Upper lobe of left lung (tissue), 6 donors: ENCODE measurements around the gene HMBS. TPM values are rescaled to one million over a fixed set of nuclear protein-coding genes. Genes with fewer than 3 reads are reported as not detected.

Experiments
- ATAC-seq, 2 donors: fragments of 200-7000 bp; cut with Tn5 transposase; one replicate each; pipeline ENCODE4 v1.9.1; 2022; ENCODE audit warnings: mild to moderate bottlenecking in 2 of 2, moderate library complexity in 2 of 2; ENCODE audit not compliant: low FRiP score in 2 of 2
- DNase-seq, 2 donors: peaks; one replicate each; pipeline ENCODE4 v3.0.0-alpha.2; 2019 to 2020
- H3K27ac ChIP-seq, 4 donors: fragments of 200-600 bp; sonication (generic); one replicate each; pipeline ENCODE4 v1.5.1; 2016 to 2019
- H3K27me3 ChIP-seq, 4 donors: fragments of 200-600 bp; sonication (generic); one replicate each; pipeline ENCODE4 v1.5.1; 2017 to 2019
- H3K36me3 ChIP-seq, 4 donors: fragments of 200-600 bp; sonication (generic); one replicate each; pipeline ENCODE4 v1.5.1; 2016 to 2019
- H3K4me1 ChIP-seq, 4 donors: fragments of 200-600 bp; sonication (generic); one replicate each; pipeline ENCODE4 v1.5.1; 2018 to 2019
- H3K4me3 ChIP-seq, 4 donors: fragments of 200-600 bp; sonication (generic); one replicate each; pipeline ENCODE4 v1.5.1; 2017 to 2019; ENCODE audit warnings: mild to moderate bottlenecking in 2 of 4, moderate library complexity in 1 of 4
- H3K9me3 ChIP-seq, 4 donors: fragments of 200-600 bp; sonication (generic); one replicate each; pipeline ENCODE4 v1.5.1; 2018 to 2019
- CTCF ChIP-seq, 6 experiments: fragments of 450-650 bp in 4 of 6; fragments of 200-600 bp in 2 of 6; sonication (generic) in 2 of 6; IDR thresholded peaks; one replicate each; pipeline ENCODE4 v1.5.1; 2016 to 2019; ENCODE audit warnings: antibody characterized with exemption in 6 of 6
- EP300 ChIP-seq, 4 donors: sonication (generic); formaldehyde crosslinking; IDR thresholded peaks; one replicate each; pipeline ENCODE4 v1.5.1; 2017; ENCODE audit warnings: antibody characterized with exemption in 4 of 4, control low read depth in 2 of 4
- POLR2A ChIP-seq, 4 donors: fragments of 450-650 bp; IDR thresholded peaks; one replicate each; pipeline ENCODE4 v1.5.1; 2016 to 2017; ENCODE audit warnings: antibody characterized with exemption in 4 of 4, mild to moderate bottlenecking in 2 of 4
- POLR2AphosphoS5 ChIP-seq, 2 donors: sonication (generic); formaldehyde crosslinking; IDR thresholded peaks; one replicate each; pipeline ENCODE4 v1.5.1; 2017; ENCODE audit warnings: antibody characterized with exemption in 2 of 2
- WGBS, 2 donors: methylation state at CpG; one replicate each; pipeline ENCODE4 v1.1.5; 2017 to 2018; 5-methylcytosine and 5-hydroxymethylcytosine counted together
- total RNA-seq, 6 donors: library from RNA; depleted of rRNA in 4 of 6; stranded (reverse); fragments of >200 nt in 4 of 6; gene quantifications; one replicate each; pipeline versions ENCODE4 v1.1.0 to v1.2.1, GENCODE V29; 2016 to 2021
- donor health status: DM: no; HTN: no; CAD: no; lungs with moderate emphysema.
- donor health status: DM: no; HTN: yes; CAD: no; lungs with severe emphysema.

Gene HMBS
- total RNA-seq, 6 donors from 2014 or later = 8.4 to 20.4 (median 13.4) TPM

GRCh38 chr11:119042927-119043326, 41.8 kb upstream of the HMBS start:
- Histone ChIP-seq H3K9me3 (no peaks in the 10 kb centered on the region), H3K27me3 (no peaks in the 10 kb centered on the region), H3K4me3 (no peak overlapping the region), H3K36me3 (peaks cover 8 to 39% (median 32%) of the 10 kb centered on the region in 4 donors), H3K27ac (no peak overlapping the region), H3K4me1 (no peaks in the 10 kb centered on the region)
- TF ChIP-seq POLR2A (IDR thresholded peaks at IDR 0.05) (no peak), POLR2AphosphoS5 (IDR thresholded peaks at IDR 0.05) (no peak), CTCF (IDR thresholded peaks at IDR 0.05) (no peak), EP300 (IDR thresholded peaks at IDR 0.05) (no peak)
- ATAC-seq (no peak), DNase-seq (no peak)
- 93 to 95% methylated on average over 9 of the region's 9 CpGs for WGBS, 2 donors

GRCh38 chr11:119044708-119045107, 40.0 kb upstream of the HMBS start:
- ATAC-seq = no peak
- no peaks in the 10 kb centered on the region for H3K4me1 ChIP-seq
- no peak for DNase-seq
- TF ChIP-seq POLR2AphosphoS5 (IDR thresholded peaks at IDR 0.05) (no peak), EP300 (IDR thresholded peaks at IDR 0.05) (no peak), CTCF (IDR thresholded peaks at IDR 0.05) (no peak), POLR2A (IDR thresholded peaks at IDR 0.05) (no peak)
- H3K4me3 ChIP-seq = no peak overlapping the region
- 75 to 81% methylated on average over 6 of the region's 6 CpGs for WGBS, 2 donors
- H3K36me3 ChIP-seq = peaks cover 23 to 57% (median 50%) of the 10 kb centered on the region in 4 donors
- no peak overlapping the region for H3K27ac ChIP-seq
- H3K27me3 ChIP-seq = no peaks in the 10 kb centered on the region
- H3K9me3 ChIP-seq = no peaks in the 10 kb centered on the region

- WGBS, 2 donors = 93 to 94% methylated on average over 3 to 6 of the region's 6 CpGs
- no peaks in the 10 kb centered on the region for H3K9me3 ChIP-seq
- ATAC-seq (no peak), DNase-seq (no peak)
- no peak for TF ChIP-seq POLR2AphosphoS5 (IDR thresholded peaks at IDR 0.05)
- no peak for TF ChIP-seq EP300 (IDR thresholded peaks at IDR 0.05)
- no peak for TF ChIP-seq POLR2A (IDR thresholded peaks at IDR 0.05)
- no peak for TF ChIP-seq CTCF (IDR thresholded peaks at IDR 0.05)
- no peaks in the 10 kb centered on the region for H3K4me1 ChIP-seq
- H3K27me3 ChIP-seq = no peaks in the 10 kb centered on the region
- H3K27ac ChIP-seq = no peak overlapping the region
- no peak overlapping the region for H3K4me3 ChIP-seq
- H3K36me3 ChIP-seq = peaks cover 23 to 73% (median 66%) of the 10 kb centered on the region in 4 donors
Measured at GRCh38 chr11:119046489-119046888, 38.2 kb upstream of the HMBS start.

GRCh38 chr11:119047205-119047604, 37.5 kb upstream of the HMBS start:
- no peak overlapping the region for H3K4me3 ChIP-seq
- no peak overlapping the region for H3K27ac ChIP-seq
- TF ChIP-seq POLR2AphosphoS5 (IDR thresholded peaks at IDR 0.05) = no peak
- no peak for TF ChIP-seq EP300 (IDR thresholded peaks at IDR 0.05)
- TF ChIP-seq CTCF (IDR thresholded peaks at IDR 0.05) = no peak
- TF ChIP-seq POLR2A (IDR thresholded peaks at IDR 0.05) = no peak
- ATAC-seq (no peak), DNase-seq (no peak)
- no peaks in the 10 kb centered on the region for H3K9me3 ChIP-seq
- H3K27me3 ChIP-seq = no peaks in the 10 kb centered on the region
- 88 to 91% methylated on average over 6 of the region's 6 CpGs for WGBS, 2 donors
- no peaks in the 10 kb centered on the region for H3K4me1 ChIP-seq
- H3K36me3 ChIP-seq = peaks cover 28 to 80% (median 73%) of the 10 kb centered on the region in 4 donors

- Histone ChIP-seq H3K36me3 (peaks cover 40 to 94% (median 87%) of the 10 kb centered on the region in 4 donors), H3K9me3 (no peaks in the 10 kb centered on the region), H3K4me3 (no peak overlapping the region), H3K4me1 (no peaks in the 10 kb centered on the region), H3K27me3 (no peaks in the 10 kb centered on the region), H3K27ac (no peak overlapping the region)
- DNase-seq (no peak), ATAC-seq (no peak)
- 87 to 91% methylated on average over 9 of the region's 9 CpGs for WGBS, 2 donors
- TF ChIP-seq CTCF (IDR thresholded peaks at IDR 0.05) = no peak
- TF ChIP-seq EP300 (IDR thresholded peaks at IDR 0.05) = no peak
- no peak for TF ChIP-seq POLR2AphosphoS5 (IDR thresholded peaks at IDR 0.05)
- no peak for TF ChIP-seq POLR2A (IDR thresholded peaks at IDR 0.05)
Measured at GRCh38 chr11:119048644-119049043, 36.0 kb upstream of the HMBS start.
